H9 (cell line): ENCODE measurements around the gene KDF1. TPM values are rescaled to one million over a fixed set of nuclear protein-coding genes. Genes with fewer than 3 reads are reported as not detected.

Experiments
- DNase-seq: peaks from one replicate; pipeline ENCODE4 v3.0.0-alpha.2; 2017
- H2AFZ ChIP-seq: one replicate; pipeline ENCODE4 v1.6.1; 2013; ENCODE audit warnings: mild to moderate bottlenecking, low read length, control low read depth, moderate library complexity
- H2AK5ac ChIP-seq: 2 replicates; pipeline ENCODE4 v1.6.1; 2013; ENCODE audit warnings: low read length, control low read depth, mixed read lengths; ENCODE audit not compliant: insufficient read length
- H2BK120ac ChIP-seq: one replicate; pipeline ENCODE4 v1.6.1; 2013; ENCODE audit warnings: low read depth, mild to moderate bottlenecking, low read length, control low read depth, inconsistent platforms; ENCODE audit not compliant: poor library complexity, severe bottlenecking
- H2BK12ac ChIP-seq: 2 replicates; pipeline ENCODE4 v1.6.1; 2013; ENCODE audit warnings: low read length, control low read depth, mixed read lengths, low read depth; ENCODE audit not compliant: insufficient read length
- H2BK15ac ChIP-seq: 2 replicates; pipeline ENCODE4 v1.6.1; 2013; ENCODE audit warnings: low read depth, low read length, control low read depth
- H2BK20ac ChIP-seq: one replicate; pipeline ENCODE4 v1.6.1; 2013; ENCODE audit warnings: low read depth, mild to moderate bottlenecking, low read length, control low read depth, inconsistent platforms; ENCODE audit not compliant: poor library complexity, severe bottlenecking
- H2BK5ac ChIP-seq: 2 replicates; pipeline ENCODE4 v1.6.1; 2013; ENCODE audit warnings: low read length, control low read depth, mixed read lengths; ENCODE audit not compliant: insufficient read length
- H3K14ac ChIP-seq: 2 replicates; pipeline ENCODE4 v1.6.1; 2013; ENCODE audit warnings: low read length, control low read depth; ENCODE audit not compliant: insufficient read depth
- H3K18ac ChIP-seq: 2 replicates; pipeline ENCODE4 v1.6.1; 2013; ENCODE audit warnings: low read depth, mild to moderate bottlenecking, mixed read lengths, low read length, control low read depth; ENCODE audit not compliant: insufficient read length
- H3K23ac ChIP-seq: 2 replicates; pipeline ENCODE4 v1.6.1; 2013; ENCODE audit warnings: low read length, control low read depth, mixed read lengths, low read depth; ENCODE audit not compliant: insufficient read length
- H3K23me2 ChIP-seq: 2 replicates; pipeline ENCODE4 v1.6.1; 2013; ENCODE audit warnings: low read depth, mild to moderate bottlenecking, mixed read lengths, low read length, control low read depth; ENCODE audit not compliant: insufficient read length, poor library complexity, severe bottlenecking
- H3K27ac ChIP-seq: 2 replicates; pipeline ENCODE4 v1.5.1; 2013; ENCODE audit warnings: low read length, control low read depth, mixed read lengths, low read depth; ENCODE audit not compliant: insufficient read length
- H3K27me3 ChIP-seq: 2 replicates; pipeline ENCODE4 v1.6.1; 2013; ENCODE audit warnings: low read length, control low read depth, inconsistent platforms; ENCODE audit not compliant: insufficient read depth
- H3K4ac ChIP-seq: 2 replicates; pipeline ENCODE4 v1.6.1; 2013; ENCODE audit warnings: low read depth, mild to moderate bottlenecking, control low read depth, inconsistent platforms, low read length, moderate library complexity
- H3K4me1 ChIP-seq: 2 replicates; pipeline ENCODE4 v1.6.1; 2013; ENCODE audit warnings: low read length, control low read depth, inconsistent platforms; ENCODE audit not compliant: insufficient read depth
- H3K4me2 ChIP-seq: 2 replicates; pipeline ENCODE4 v1.6.1; 2013; ENCODE audit warnings: low read length, control low read depth, mixed read lengths; ENCODE audit not compliant: insufficient read length, insufficient read depth
- H3K56ac ChIP-seq: 2 replicates; pipeline ENCODE4 v1.6.1; 2013; ENCODE audit warnings: low read depth, mild to moderate bottlenecking, mixed read lengths, low read length, control low read depth; ENCODE audit not compliant: insufficient read length
- H3K79me1 ChIP-seq: 2 replicates; pipeline ENCODE4 v1.6.1; 2013; ENCODE audit warnings: low read depth, mild to moderate bottlenecking, moderate library complexity, low read length, control low read depth, inconsistent platforms; ENCODE audit not compliant: insufficient read depth, poor library complexity, severe bottlenecking
- H3K79me2 ChIP-seq: 2 replicates; pipeline ENCODE4 v1.6.1; 2013; ENCODE audit warnings: low read length, control low read depth, inconsistent platforms; ENCODE audit not compliant: insufficient read depth
- H3K9ac ChIP-seq: 2 replicates; pipeline ENCODE4 v1.6.1; 2013; ENCODE audit warnings: low read length, control low read depth, mixed read lengths; ENCODE audit not compliant: insufficient read length; ENCODE audit errors: extremely low read depth
- H3K9me3 ChIP-seq: one replicate; pipeline ENCODE4 v1.6.1; 2013; ENCODE audit warnings: low read depth, low read length, inconsistent platforms; ENCODE audit not compliant: control insufficient read depth
- H3T11ph ChIP-seq: one replicate; pipeline ENCODE4 v1.6.1; 2013; ENCODE audit warnings: mild to moderate bottlenecking, low read length, control low read depth, inconsistent platforms
- H4K20me1 ChIP-seq: one replicate; pipeline ENCODE4 v1.6.1; 2013; ENCODE audit not compliant: control insufficient read depth, insufficient read length, insufficient read depth
- H4K5ac ChIP-seq: 2 replicates; pipeline ENCODE4 v1.6.1; 2013; ENCODE audit warnings: low read depth, mild to moderate bottlenecking, mixed read lengths, low read length, control low read depth; ENCODE audit not compliant: insufficient read length
- H4K8ac ChIP-seq: replicated peaks from 2 replicates; pipeline ENCODE4 v1.6.1; 2013; ENCODE audit warnings: low read length, control low read depth, mixed read lengths, low read depth; ENCODE audit not compliant: insufficient read length
- H4K91ac ChIP-seq: 2 replicates; pipeline ENCODE4 v1.6.1; 2013; ENCODE audit warnings: low read depth, mild to moderate bottlenecking, moderate library complexity, mixed read lengths, low read length, control low read depth; ENCODE audit not compliant: insufficient read length
- H3K27ac Mint-ChIP-seq, 3 experiments: 2 replicates in 2 of 3; 3 replicates in 1 of 3; pipeline ENCODE4 v1.8.0; 2020 to 2021; ENCODE audit warnings: mixed read lengths in 3 of 3, mild to moderate bottlenecking in 1 of 3, moderate library complexity in 1 of 3
- H3K27me3 Mint-ChIP-seq: 2 replicates; pipeline ENCODE4 v1.8.0; 2021; ENCODE audit warnings: low read depth, mild to moderate bottlenecking, moderate library complexity, mixed read lengths
- H3K36me3 Mint-ChIP-seq, 3 experiments: 2 replicates in 2 of 3; 3 replicates in 1 of 3; pipeline ENCODE4 v1.8.0; 2020 to 2021; ENCODE audit warnings: low read depth in 3 of 3, mixed read lengths in 3 of 3; ENCODE audit not compliant: insufficient read depth in 1 of 3
- H3K4me1 Mint-ChIP-seq, 2 experiments: 2 replicates each; pipeline ENCODE4 v1.8.0; 2020; ENCODE audit warnings: mixed read lengths in 2 of 2
- H3K4me3 Mint-ChIP-seq, 2 experiments: 2 replicates in 1 of 2; 3 replicates in 1 of 2; pipeline ENCODE4 v1.8.0; 2020 to 2021; ENCODE audit warnings: mild to moderate bottlenecking in 2 of 2, mixed read lengths in 2 of 2, moderate library complexity in 1 of 2
- H3K9me3 Mint-ChIP-seq, 2 experiments: 2 replicates in 1 of 2; 3 replicates in 1 of 2; pipeline ENCODE4 v1.8.0; 2020; ENCODE audit warnings: mild to moderate bottlenecking in 2 of 2, mixed read lengths in 2 of 2, moderate library complexity in 1 of 2
- WGBS: extraction: QIAGEN DNeasy Blood & Tissue Kit; methylation state at CpG from one replicate; pipeline ENCODE4 v1.1.7; 2013; ENCODE audit warnings: missing lambda C conversion rate, low lambda C conversion rate, mixed read lengths; ENCODE audit not compliant: insufficient read length; ENCODE audit errors: extremely low coverage; 5-methylcytosine and 5-hydroxymethylcytosine counted together
- total RNA-seq: library from RNA; stranded (reverse); gene quantifications from 2 replicates; pipeline ENCODE4 v1.2.1, GENCODE V29; 2021
- TF ChIP-seq, protein P1 (sequence below): fragments of 200-600 bp; sonication (generic); conservative IDR thresholded peaks from 3 replicates; pipeline ENCODE4 v1.8.0; 2021; ENCODE audit warnings: antibody characterized with exemption, mild to moderate bottlenecking

The KDF1 gene
- total RNA-seq, 1 experiment from 2014 or later, result 17.6 TPM

DNA sequence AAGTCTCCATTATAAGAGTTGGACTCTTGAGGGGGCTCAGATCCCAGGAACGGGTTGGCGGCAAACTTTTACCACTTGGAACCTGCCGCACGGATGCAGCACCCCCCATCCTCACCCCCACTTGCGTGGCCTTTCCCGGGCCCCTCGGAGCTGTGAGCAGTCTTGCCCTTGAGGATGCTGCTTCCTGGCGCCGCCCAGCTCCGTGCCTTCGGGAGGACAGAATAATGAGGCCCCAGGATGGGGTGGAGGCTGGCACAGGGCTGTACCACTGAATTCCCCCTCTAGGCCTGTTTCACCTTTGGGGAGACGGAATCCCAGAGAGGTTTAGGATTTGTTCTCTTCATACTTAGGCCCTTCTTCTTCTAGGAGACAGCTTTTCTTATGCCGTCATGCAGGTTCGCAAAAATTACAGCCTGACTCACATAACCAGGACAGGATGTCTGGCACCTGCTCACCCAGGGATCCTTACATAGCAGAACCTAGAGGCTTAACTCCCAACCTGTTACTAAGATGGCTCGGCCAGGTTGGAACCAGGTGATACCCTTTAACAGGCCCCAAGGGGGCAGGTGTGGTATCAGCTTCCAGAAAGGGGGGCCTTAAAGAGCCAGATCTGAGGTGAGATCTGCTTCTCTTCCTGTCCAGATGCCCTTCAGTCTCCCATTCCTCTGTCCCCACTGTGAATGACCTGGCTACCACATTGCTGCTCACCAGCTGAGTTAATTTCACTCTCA, 34.7 kb upstream of the KDF1 start:
- H2BK12ac ChIP-seq, result no peak overlapping the region
- H2BK20ac ChIP-seq, result no peak overlapping the region
- no peak overlapping the region for H3K18ac ChIP-seq
- H3K23ac ChIP-seq, result no peak overlapping the region
- H3K4me1 Mint-ChIP-seq, result peaks cover 61 to 66% of the 10 kb centered on the region in 2 experiments
- H3K9me3 Mint-ChIP-seq, result no peaks in the 10 kb centered on the region
- no peak overlapping the region for H3T11ph ChIP-seq
- H3K27ac Mint-ChIP-seq, result peak overlapping the region; percentile 49 to 94 (median 91); a peak in 3 of 7 replicates
- peaks cover 18% of the 10 kb centered on the region for H3K23me2 ChIP-seq
- H2AFZ ChIP-seq, result no peak overlapping the region
- no peak overlapping the region for H3K56ac ChIP-seq
- no peak overlapping the region for H2BK120ac ChIP-seq
- no peak overlapping the region for H3K27ac ChIP-seq
- peaks cover 5 to 22% (median 17%) of the 10 kb centered on the region in 3 experiments; a peak in 5 of 7 replicates for H3K36me3 Mint-ChIP-seq
- H3K9me3 ChIP-seq, result no peaks in the 10 kb centered on the region
- H3K9ac ChIP-seq, result peak overlapping the region; percentile 57
- peaks cover 3% of the 10 kb centered on the region; the same call in 1 of the 2 replicates for H3K79me2 ChIP-seq
- no peak overlapping the region for H4K91ac ChIP-seq
- no peak overlapping the region for H2BK15ac ChIP-seq
- no peaks in the 10 kb centered on the region for H4K20me1 ChIP-seq
- H2BK5ac ChIP-seq, result no peak overlapping the region
- peak overlapping the region; percentile 37; the same call in 1 of the 2 replicates for H3K14ac ChIP-seq
- TF ChIP-seq, protein P1, sequence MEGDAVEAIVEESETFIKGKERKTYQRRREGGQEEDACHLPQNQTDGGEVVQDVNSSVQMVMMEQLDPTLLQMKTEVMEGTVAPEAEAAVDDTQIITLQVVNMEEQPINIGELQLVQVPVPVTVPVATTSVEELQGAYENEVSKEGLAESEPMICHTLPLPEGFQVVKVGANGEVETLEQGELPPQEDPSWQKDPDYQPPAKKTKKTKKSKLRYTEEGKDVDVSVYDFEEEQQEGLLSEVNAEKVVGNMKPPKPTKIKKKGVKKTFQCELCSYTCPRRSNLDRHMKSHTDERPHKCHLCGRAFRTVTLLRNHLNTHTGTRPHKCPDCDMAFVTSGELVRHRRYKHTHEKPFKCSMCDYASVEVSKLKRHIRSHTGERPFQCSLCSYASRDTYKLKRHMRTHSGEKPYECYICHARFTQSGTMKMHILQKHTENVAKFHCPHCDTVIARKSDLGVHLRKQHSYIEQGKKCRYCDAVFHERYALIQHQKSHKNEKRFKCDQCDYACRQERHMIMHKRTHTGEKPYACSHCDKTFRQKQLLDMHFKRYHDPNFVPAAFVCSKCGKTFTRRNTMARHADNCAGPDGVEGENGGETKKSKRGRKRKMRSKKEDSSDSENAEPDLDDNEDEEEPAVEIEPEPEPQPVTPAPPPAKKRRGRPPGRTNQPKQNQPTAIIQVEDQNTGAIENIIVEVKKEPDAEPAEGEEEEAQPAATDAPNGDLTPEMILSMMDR, result peak; percentile 40; the same call in 2 of the 3 replicates
- H3K4ac ChIP-seq, result no peak overlapping the region
- peaks cover 26% of the 10 kb centered on the region for H3K27me3 Mint-ChIP-seq
- H2AK5ac ChIP-seq, result no peak overlapping the region
- no peaks in the 10 kb centered on the region for H3K79me1 ChIP-seq
- peak overlapping the region; percentile 60 for H3K4me2 ChIP-seq
- H4K8ac ChIP-seq, result no peak overlapping the region
- H4K5ac ChIP-seq, result no peak overlapping the region
- H3K27me3 ChIP-seq, result no peaks in the 10 kb centered on the region
- DNase-seq, result peak; percentile 47
- no CpG with 5 or more reads among the region's 15 CpGs for WGBS
- peak overlapping the region; percentile 85 to 95 for H3K4me3 Mint-ChIP-seq
- H3K4me1 ChIP-seq, result peaks cover 20% of the 10 kb centered on the region
